Thymus (tissue), 11 donors: Measurements from ENCODE around the gene MYLK4. TPM values are rescaled to one million over a fixed set of nuclear protein-coding genes. Genes with fewer than 3 reads are reported as not detected.
A peak's percentile ranks its signal among the peaks of the same experiment; 100 is the strongest.

Experiments used
- DNase-seq, 9 donors: peaks; one replicate each; pipeline ENCODE4 v3.0.0-alpha.2; 2013; ENCODE audit warnings: low spot score in 9 of 9, low read depth in 6 of 9, missing footprints in 1 of 9
- H3K27ac ChIP-seq, 2 donors: one replicate each; pipeline ENCODE4 v1.5.1; 2013; ENCODE audit warnings: control low read depth in 1 of 2, low read depth in 1 of 2, low read length in 1 of 2, mild to moderate bottlenecking in 1 of 2, moderate library complexity in 1 of 2
- H3K27me3 ChIP-seq, 2 donors: one replicate each; pipeline ENCODE4 v1.5.1; 2013; ENCODE audit warnings: low read length in 1 of 2; ENCODE audit not compliant: control insufficient read depth in 2 of 2, insufficient read depth in 1 of 2
- H3K36me3 ChIP-seq, 2 donors: one replicate each; pipeline ENCODE4 v1.5.1; 2013; ENCODE audit warnings: low read length in 1 of 2, mild to moderate bottlenecking in 1 of 2, moderate library complexity in 1 of 2; ENCODE audit not compliant: control insufficient read depth in 2 of 2, insufficient read depth in 2 of 2
- H3K4me1 ChIP-seq, 2 donors: one replicate each; pipeline ENCODE4 v1.5.1; 2013; ENCODE audit warnings: low read length in 2 of 2; ENCODE audit not compliant: control insufficient read depth in 2 of 2, insufficient read depth in 2 of 2
- H3K4me3 ChIP-seq, 2 donors: one replicate each; pipeline ENCODE4 v1.5.1; 2013; ENCODE audit warnings: low read length in 2 of 2, control low read depth in 1 of 2, mild to moderate bottlenecking in 1 of 2
- H3K9me3 ChIP-seq, 2 donors: one replicate each; pipeline ENCODE4 v1.5.1; 2013; ENCODE audit warnings: low read length in 1 of 2, mild to moderate bottlenecking in 1 of 2; ENCODE audit not compliant: control insufficient read depth in 2 of 2, insufficient read depth in 1 of 2
- WGBS: extraction: QIAGEN DNeasy Blood & Tissue Kit; methylation state at CpG from one replicate; pipeline ENCODE4 v1.1.7; 2013; 5-methylcytosine and 5-hydroxymethylcytosine counted together
- polyA plus RNA-seq: library from polyadenylated mRNA; stranded (reverse); fragments of 200-250 nt; gene quantifications from one replicate; pipeline ENCODE4 v1.2.3, GENCODE V29; 2013
- total RNA-seq: library from RNA; stranded (reverse); fragments of 120-200 nt; gene quantifications from one replicate; pipeline ENCODE4 v1.2.4, GENCODE V29; 2013
- donor health status: healthy.

MYLK4 gene
- total and polyA plus RNA-seq, 2 donors: 0.42 to 0.52 TPM

- H3K36me3 ChIP-seq: no peaks in the 10 kb centered on the region
- H3K4me1 ChIP-seq: no peaks in the 10 kb centered on the region
- no peak for DNase-seq
- WGBS: 98% methylated on average over 6 of the region's 6 CpGs
- no peaks in the 10 kb centered on the region for H3K27me3 ChIP-seq
- no peak overlapping the region for H3K4me3 ChIP-seq
- no peak overlapping the region for H3K27ac ChIP-seq
- no peaks in the 10 kb centered on the region for H3K9me3 ChIP-seq
Observed at GRCh38 chr6:2666906-2667575, 83.7 kb downstream of the MYLK4 start.

- H3K4me3 ChIP-seq: no peak overlapping the region
- WGBS: 91% methylated on average over 11 of the region's 11 CpGs
- H3K27me3 ChIP-seq: no peaks in the 10 kb centered on the region
- DNase-seq: no peak
- no peaks in the 10 kb centered on the region for H3K4me1 ChIP-seq
- H3K36me3 ChIP-seq: no peaks in the 10 kb centered on the region
- H3K27ac ChIP-seq: peak overlapping the region; percentile 11 to 63
- H3K9me3 ChIP-seq: no peaks in the 10 kb centered on the region
Observed at GRCh38 chr6:2665146-2666070, 85.3 kb downstream of the MYLK4 start.

- no peak overlapping the region for H3K4me3 ChIP-seq
- H3K4me1 ChIP-seq: no peaks in the 10 kb centered on the region
- DNase-seq: no peak
Observed at GRCh38 chr6:2663123-2663522, 87.6 kb downstream of the MYLK4 start.

GRCh38 chr6:2661651-2662050 is 89.1 kb downstream of the MYLK4 start:
- no peaks in the 10 kb centered on the region for H3K27me3 ChIP-seq
- H3K27ac ChIP-seq: no peak overlapping the region
- DNase-seq: no peak
- H3K4me1 ChIP-seq: no peaks in the 10 kb centered on the region
- H3K36me3 ChIP-seq: no peaks in the 10 kb centered on the region
- no peak overlapping the region for H3K4me3 ChIP-seq
- no peaks in the 10 kb centered on the region for H3K9me3 ChIP-seq
- WGBS: 87% methylated on average over 3 of the region's 3 CpGs

More at GRCh38 chr6:2663123-2663522, 87.6 kb downstream of the MYLK4 start:
- Histone ChIP-seq H3K9me3 (no peaks in the 10 kb centered on the region), H3K27ac (no peak overlapping the region), H3K27me3 (no peaks in the 10 kb centered on the region), H3K36me3 (no peaks in the 10 kb centered on the region)
- WGBS: 60% methylated on average over 4 of the region's 4 CpGs

GRCh38 chr6:2659882-2660281 is 90.8 kb downstream of the MYLK4 start:
- whole genome bisulfite sequencing: 93% methylated on average over 4 of the region's 4 CpGs
- Histone ChIP-seq H3K4me1 (no peaks in the 10 kb centered on the region), H3K9me3 (no peaks in the 10 kb centered on the region), H3K4me3 (no peak overlapping the region), H3K36me3 (no peaks in the 10 kb centered on the region), H3K27me3 (no peaks in the 10 kb centered on the region), H3K27ac (no peak overlapping the region)
- DNase-seq: no peak

GRCh38 chr6:2659381-2659780 is 91.3 kb downstream of the MYLK4 start:
- no peak overlapping the region for H3K27ac ChIP-seq

GRCh38 chr6:2658788-2659187 is 91.9 kb downstream of the MYLK4 start:
- H3K27me3 ChIP-seq: no peaks in the 10 kb centered on the region
- no peak for DNase-seq
- H3K4me1 ChIP-seq: no peaks in the 10 kb centered on the region
- H3K36me3 ChIP-seq: no peaks in the 10 kb centered on the region
- no peaks in the 10 kb centered on the region for H3K9me3 ChIP-seq
- no peak overlapping the region for H3K27ac ChIP-seq
- no peak overlapping the region for H3K4me3 ChIP-seq
- WGBS: 93% methylated on average over 5 of the region's 5 CpGs

More at GRCh38 chr6:2659381-2659780, 91.3 kb downstream of the MYLK4 start:
- Histone ChIP-seq H3K36me3 (no peaks in the 10 kb centered on the region), H3K4me3 (no peak overlapping the region), H3K9me3 (no peaks in the 10 kb centered on the region), H3K27me3 (no peaks in the 10 kb centered on the region), H3K4me1 (no peaks in the 10 kb centered on the region)
- DNase-seq: no peak
- 98% methylated on average over 5 of the region's 5 CpGs for WGBS

GRCh38 chr6:2656460-2657079 is 94.2 kb downstream of the MYLK4 start:
- H3K4me3 ChIP-seq: no peak overlapping the region
- no peak overlapping the region for H3K27ac ChIP-seq
- no peak for DNase-seq
- H3K4me1 ChIP-seq: no peaks in the 10 kb centered on the region
- H3K36me3 ChIP-seq: no peaks in the 10 kb centered on the region
- no peaks in the 10 kb centered on the region for H3K9me3 ChIP-seq
- WGBS: 80% methylated on average over 5 of the region's 5 CpGs
- H3K27me3 ChIP-seq: no peaks in the 10 kb centered on the region
